HEK293 (cell line): ENCODE data around the gene HMGA1.
A peak's percentile ranks its signal among the peaks of the same experiment; 100 is the strongest.

Source experiments
- CTCF ChIA-PET: fragments of 350-600 bp; formaldehyde crosslinking; extraction: SDS; loops from one replicate; lab custom pipeline; 2021; ENCODE audit warnings: antibody characterized with exemption; lab: Yijun Ruan, JAX
- POLR2A ChIA-PET: fragments of 300-600 bp; formaldehyde crosslinking; extraction: SDS; loops from one replicate; lab custom pipeline; 2020; ENCODE audit warnings: antibody characterized with exemption, inconsistent platforms; lab: Yijun Ruan, JAX
- H3K27ac ChIP-seq: fragments of 200-500 bp; sonication (Bioruptor generic); 2 replicates; pipeline ENCODE4 v1.5.1; 2014; ENCODE audit warnings: low read depth, low read length, control low read depth, inconsistent platforms; ENCODE audit errors: extremely low read depth
- H3K36me3 ChIP-seq, 2 experiments: fragments of 200-500 bp in 1 of 2; sonication (Bioruptor generic) in 1 of 2; 1 replicate in 1 of 2; 2 replicates in 1 of 2; pipeline ENCODE4 v1.5.1; 2014 to 2017; ENCODE audit warnings: inconsistent platforms in 2 of 2, low read length in 2 of 2; ENCODE audit not compliant: control insufficient read depth in 2 of 2, insufficient read depth in 1 of 2
- H3K4me1 ChIP-seq: fragments of 200-500 bp; sonication (Bioruptor generic); 2 replicates; pipeline ENCODE4 v1.5.1; 2014; ENCODE audit warnings: mild to moderate bottlenecking, low read length, inconsistent platforms; ENCODE audit not compliant: control insufficient read depth, insufficient read depth
- H3K4me3 ChIP-seq: 2 replicates; pipeline ENCODE4 v1.5.1; 2011; ENCODE audit warnings: low read depth, mild to moderate bottlenecking, control low read depth, low read length, moderate library complexity
- H3K9me3 ChIP-seq: fragments of 200-500 bp; sonication (Bioruptor generic); 2 replicates; pipeline ENCODE4 v1.5.1; 2014; ENCODE audit warnings: low read depth, low read length, inconsistent platforms; ENCODE audit not compliant: control insufficient read depth, insufficient read depth
- CTCF ChIP-seq: fragments of 450-650 bp; formaldehyde crosslinking; IDR thresholded peaks from 2 replicates; pipeline ENCODE4 v1.5.1; 2016; ENCODE audit warnings: missing biosample characterization, missing genetic modification characterization
- EGR2 ChIP-seq: fragments of 450-650 bp; formaldehyde crosslinking; IDR thresholded peaks from 2 replicates; pipeline ENCODE4 v1.5.1; 2016; ENCODE audit warnings: low read depth, missing biosample characterization, missing genetic modification characterization
- HOXA7 ChIP-seq: sonication (generic); formaldehyde crosslinking; IDR thresholded peaks from 2 replicates; pipeline ENCODE4 v1.8.1; 2022; ENCODE audit warnings: missing genetic modification reagents, borderline replicate concordance
- OSR2 ChIP-seq: fragments of 450-650 bp; formaldehyde crosslinking; IDR thresholded peaks from 2 replicates; pipeline ENCODE4 v1.5.1; 2016; ENCODE audit warnings: missing biosample characterization, missing genetic modification characterization
- PRDM10 ChIP-seq: fragments of 450-650 bp; formaldehyde crosslinking; IDR thresholded peaks from 2 replicates; pipeline ENCODE4 v1.5.1; 2016; ENCODE audit warnings: missing biosample characterization, missing genetic modification characterization
- PRDM4 ChIP-seq: fragments of 450-650 bp; formaldehyde crosslinking; IDR thresholded peaks from 2 replicates; pipeline ENCODE4 v1.5.1; 2017; ENCODE audit warnings: missing biosample characterization, missing genetic modification characterization
- ZBTB48 ChIP-seq: fragments of 450-650 bp; formaldehyde crosslinking; IDR thresholded peaks from 2 replicates; pipeline ENCODE4 v1.5.1; 2016; ENCODE audit warnings: missing biosample characterization, missing genetic modification characterization
- ZFHX2 ChIP-seq: fragments of 450-650 bp; formaldehyde crosslinking; conservative IDR thresholded peaks from 2 replicates; pipeline ENCODE4 v1.5.1; 2016; ENCODE audit warnings: missing biosample characterization, missing genetic modification characterization
- ZFP3 ChIP-seq: fragments of 450-650 bp; formaldehyde crosslinking; IDR thresholded peaks from 2 replicates; pipeline ENCODE4 v1.5.1; 2016; ENCODE audit warnings: low read depth, missing biosample characterization, missing genetic modification characterization
- ZNF132 ChIP-seq: fragments of 450-650 bp; formaldehyde crosslinking; IDR thresholded peaks from 2 replicates; pipeline ENCODE4 v1.5.1; 2017; ENCODE audit warnings: missing biosample characterization, missing genetic modification characterization, borderline replicate concordance
- ZNF157 ChIP-seq: fragments of 450-650 bp; formaldehyde crosslinking; IDR thresholded peaks from 2 replicates; pipeline ENCODE4 v1.5.1; 2016; ENCODE audit warnings: missing biosample characterization, missing genetic modification characterization
- ZNF19 ChIP-seq: fragments of 450-650 bp; formaldehyde crosslinking; IDR thresholded peaks from 2 replicates; pipeline ENCODE4; 2016; ENCODE audit warnings: missing biosample characterization, missing genetic modification characterization, low read depth
- ZNF24 ChIP-seq: fragments of 450-650 bp; formaldehyde crosslinking; IDR thresholded peaks from 2 replicates; pipeline ENCODE4 v1.5.1; 2016; ENCODE audit warnings: missing biosample characterization, missing genetic modification characterization
- ZNF433 ChIP-seq: fragments of 450-650 bp; formaldehyde crosslinking; IDR thresholded peaks from 2 replicates; pipeline ENCODE4 v1.5.1; 2016; ENCODE audit warnings: missing biosample characterization, missing genetic modification characterization, low read depth
- ZNF48 ChIP-seq: fragments of 450-650 bp; formaldehyde crosslinking; IDR thresholded peaks from 2 replicates; pipeline ENCODE4 v1.5.1; 2016; ENCODE audit warnings: missing biosample characterization, missing genetic modification characterization
- ZNF501 ChIP-seq: fragments of 450-650 bp; formaldehyde crosslinking; IDR thresholded peaks from 2 replicates; pipeline ENCODE4 v1.5.1; 2016; ENCODE audit warnings: missing biosample characterization, missing genetic modification characterization
- ZNF529 ChIP-seq: fragments of 450-650 bp; formaldehyde crosslinking; IDR thresholded peaks from 2 replicates; pipeline ENCODE4 v1.5.1; 2017; ENCODE audit warnings: missing genetic modification characterization, missing biosample characterization; ENCODE audit not compliant: insufficient replicate concordance
- ZNF596 ChIP-seq: fragments of 450-650 bp; IDR thresholded peaks from 2 replicates; pipeline ENCODE4 v1.5.0; 2018; ENCODE audit warnings: missing biosample characterization, mild to moderate bottlenecking, missing genetic modification characterization, moderate library complexity

HMGA1 gene

GRCh38 chr6:34284563-34285447 is 48.1 kb downstream of the HMGA1 start:
- Histone ChIP-seq H3K9me3 (no peaks in the 10 kb centered on the region), H3K27ac (no peak overlapping the region), H3K36me3 (peaks cover 0 to 17% of the 10 kb centered on the region in 2 experiments; a peak in 1 of 3 replicates), H3K4me1 (no peaks in the 10 kb centered on the region), H3K4me3 (no peak overlapping the region)
- TF ChIP-seq ZFHX2 (tag by site-specific recombination) (peak; percentile 69), HOXA7 (no peak), ZNF48 (tag by site-specific recombination) (no peak), CTCF (tag by site-specific recombination) (no peak), ZNF529 (tag by site-specific recombination) (no peak), ZNF596 (tag by site-specific recombination) (no peak), ZNF433 (no peak), ZNF24 (tag by site-specific recombination) (no peak), EGR2 (peak; percentile 69)
- ChIA-PET CTCF (interaction anchor here (1.2 kb wide), 1 partner anchor 16 kb away, joined by 4 read pairs; no protein-coding TSS in a partner anchor), POLR2A (no interaction called here)

- Histone ChIP-seq H3K4me1 (no peaks in the 10 kb centered on the region), H3K27ac (no peak overlapping the region), H3K4me3 (no peak overlapping the region), H3K36me3 (peaks cover 0 to 13% of the 10 kb centered on the region in 2 experiments; a peak in 2 of 3 replicates), H3K9me3 (no peaks in the 10 kb centered on the region)
- ChIA-PET POLR2A (no interaction called here), CTCF (interaction anchor here (0.6 kb wide), 1 partner anchor 19 kb away, joined by 3 read pairs; no protein-coding TSS in a partner anchor)
- TF ChIP-seq ZNF157 (tag by site-specific recombination) (peak; percentile 74), ZBTB48 (tag by site-specific recombination) (no peak)
Observed at GRCh38 chr6:34285448-34286164, 48.9 kb downstream of the HMGA1 start.

GRCh38 chr6:34288581-34288980 is 51.9 kb downstream of the HMGA1 start:
- Histone ChIP-seq H3K4me1 (no peaks in the 10 kb centered on the region), H3K27ac (no peak overlapping the region), H3K9me3 (no peaks in the 10 kb centered on the region), H3K4me3 (no peak overlapping the region), H3K36me3 (peaks cover 5 to 28% of the 10 kb centered on the region in 2 experiments; a peak in 2 of 3 replicates)
- CTCF ChIA-PET = no interaction called here
- POLR2A ChIA-PET = no interaction called here
- no peak for TF ChIP-seq OSR2 (tag by site-specific recombination)
- TF ChIP-seq ZNF132 = no peak
- no peak for TF ChIP-seq PRDM4 (tag by site-specific recombination)
- no peak for TF ChIP-seq ZFP3 (tag by site-specific recombination)
- TF ChIP-seq ZNF501 (tag by site-specific recombination) = no peak
- TF ChIP-seq PRDM10 = no peak
- TF ChIP-seq ZNF19 = no peak
